GM15510 (cell line): ENCODE data around the gene TGM6.

Source experiments
- POLR2A ChIP-seq: IDR thresholded peaks from 3 replicates; pipeline ENCODE4 v1.6.1; 2011; ENCODE audit warnings: borderline replicate concordance; ENCODE audit not compliant: insufficient read length; ENCODE audit errors: extremely low read depth

TGM6 gene

DNA sequence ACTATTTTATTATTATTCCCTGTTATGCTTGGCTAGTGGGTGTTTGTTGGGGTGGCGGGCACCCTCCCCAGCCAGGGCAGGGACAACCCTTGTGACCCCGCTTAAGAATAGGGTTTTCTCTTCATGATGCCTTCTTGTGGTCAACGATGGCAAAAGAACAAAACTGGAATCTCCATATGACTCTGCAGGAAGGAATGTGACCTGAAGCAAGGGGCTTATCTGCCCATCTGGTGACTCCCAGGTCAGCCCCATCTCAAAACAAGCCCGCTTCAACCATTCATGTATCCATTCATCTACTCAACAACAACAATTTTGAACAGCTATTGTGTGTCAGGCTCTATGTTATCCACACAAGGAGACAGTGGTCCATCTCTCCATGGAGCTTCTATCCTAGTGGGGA, 30.9 kb upstream of the TGM6 start:
- no peak for TF ChIP-seq POLR2A

- TF ChIP-seq POLR2A: no peak
Observed at GRCh38 chr20:2350606-2351005, 30.1 kb upstream of the TGM6 start.

DNA sequence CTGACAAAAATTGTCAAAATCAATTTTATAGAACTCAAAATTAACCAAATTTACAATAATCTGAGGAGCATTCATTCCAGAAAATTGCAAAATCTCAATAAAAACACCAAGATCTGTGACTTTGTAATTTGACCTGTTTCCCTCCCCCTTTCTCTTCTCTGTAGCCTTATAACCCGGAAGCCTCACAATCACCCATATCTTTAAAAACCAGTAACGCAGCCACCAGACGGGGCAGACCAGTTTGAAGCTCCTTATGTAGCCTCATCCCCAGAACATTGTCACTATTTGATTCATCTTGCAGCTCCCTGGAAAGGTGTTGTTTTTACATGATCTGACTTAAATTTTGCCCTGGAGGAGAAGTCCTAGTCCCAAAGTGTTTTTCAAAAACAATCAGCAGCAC, 27.5 kb upstream of the TGM6 start:
- no peak for TF ChIP-seq POLR2A

GRCh38 chr20:2357114-2357513, 23.6 kb upstream of the TGM6 start:
- no peak for TF ChIP-seq POLR2A

- no peak for TF ChIP-seq POLR2A
Observed at GRCh38 chr20:2358006-2358405, 22.7 kb upstream of the TGM6 start.

DNA sequence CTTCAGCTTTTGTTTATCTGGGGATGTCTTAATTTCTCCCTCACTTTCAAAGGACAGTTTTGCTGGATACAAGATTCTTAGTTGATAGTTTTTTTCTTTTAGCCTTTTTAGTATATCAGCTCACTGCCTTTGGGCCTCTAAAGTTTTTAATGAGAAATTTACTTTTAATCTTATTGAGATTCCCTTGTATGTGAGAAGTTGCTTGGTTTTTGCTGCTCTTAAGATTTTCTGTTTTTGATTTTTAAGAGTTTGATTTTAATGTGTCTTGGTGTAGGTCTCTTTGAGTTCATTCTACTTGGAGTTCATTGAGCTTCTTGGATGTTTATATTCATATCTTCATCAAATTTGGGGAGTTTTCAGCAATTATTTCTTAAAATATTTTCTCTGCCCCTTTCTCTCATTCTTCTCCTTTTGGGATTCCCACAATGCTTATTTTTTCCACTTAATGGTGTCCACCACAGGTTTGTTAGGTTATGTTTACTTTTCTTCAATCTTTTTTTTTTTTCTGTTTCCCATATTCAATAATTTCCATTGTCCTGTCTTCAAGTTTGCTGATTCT, 19.6 kb upstream of the TGM6 start:
- TF ChIP-seq POLR2A: no peak

DNA sequence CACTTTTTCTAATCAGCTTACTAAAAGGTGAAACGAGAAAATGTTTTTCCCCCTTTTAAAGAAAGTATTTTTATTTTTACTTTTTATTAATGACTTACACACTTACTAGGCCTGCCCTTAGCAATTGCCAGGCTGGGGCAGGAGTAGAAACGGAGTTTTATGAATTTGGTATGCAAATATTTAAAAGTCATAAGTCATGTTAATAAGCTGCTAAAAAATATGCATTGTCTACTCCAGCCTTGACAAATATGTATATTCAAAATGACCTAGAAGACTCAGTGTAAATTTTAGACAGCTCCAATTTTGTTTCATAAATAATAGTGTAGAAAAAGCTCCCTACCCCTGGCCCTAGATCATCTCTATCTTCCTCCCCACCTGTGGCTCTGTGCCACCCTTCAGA, 17.5 kb upstream of the TGM6 start:
- no peak for TF ChIP-seq POLR2A

- TF ChIP-seq POLR2A: no peak
Observed at GRCh38 chr20:2363587-2363986, 17.1 kb upstream of the TGM6 start.

- no peak for TF ChIP-seq POLR2A
Observed at GRCh38 chr20:2364044-2364443, 16.7 kb upstream of the TGM6 start.

- TF ChIP-seq POLR2A: no peak
Observed at GRCh38 chr20:2365091-2365490, 15.6 kb upstream of the TGM6 start.

- TF ChIP-seq POLR2A: no peak
Observed at GRCh38 chr20:2365666-2366065, 15.0 kb upstream of the TGM6 start.

DNA sequence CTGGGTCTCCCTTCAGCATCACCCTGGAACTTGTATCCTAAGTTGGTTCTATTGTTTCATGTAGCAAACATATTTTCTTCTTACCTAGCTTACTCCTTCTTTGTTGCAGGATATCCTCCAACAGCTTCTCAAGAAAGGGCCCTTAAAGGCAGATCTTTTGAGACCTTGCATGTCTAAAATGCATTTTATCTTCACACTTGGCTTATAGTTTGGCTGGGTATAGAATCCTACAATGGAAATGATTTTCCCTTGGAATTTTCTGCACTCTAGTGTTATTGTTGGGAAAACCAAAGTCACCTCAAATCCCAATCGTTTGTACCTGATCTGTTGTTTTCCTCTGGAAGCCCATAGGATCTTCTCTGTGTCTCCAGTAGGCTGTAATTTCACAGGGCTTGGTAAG, 12.1 kb upstream of the TGM6 start:
- TF ChIP-seq POLR2A: no peak

- TF ChIP-seq POLR2A: no peak
Observed at GRCh38 chr20:2373098-2373497, 7.6 kb upstream of the TGM6 start.

- TF ChIP-seq POLR2A: no peak
Observed at GRCh38 chr20:2374346-2375125, 6.2 kb upstream of the TGM6 start.

DNA sequence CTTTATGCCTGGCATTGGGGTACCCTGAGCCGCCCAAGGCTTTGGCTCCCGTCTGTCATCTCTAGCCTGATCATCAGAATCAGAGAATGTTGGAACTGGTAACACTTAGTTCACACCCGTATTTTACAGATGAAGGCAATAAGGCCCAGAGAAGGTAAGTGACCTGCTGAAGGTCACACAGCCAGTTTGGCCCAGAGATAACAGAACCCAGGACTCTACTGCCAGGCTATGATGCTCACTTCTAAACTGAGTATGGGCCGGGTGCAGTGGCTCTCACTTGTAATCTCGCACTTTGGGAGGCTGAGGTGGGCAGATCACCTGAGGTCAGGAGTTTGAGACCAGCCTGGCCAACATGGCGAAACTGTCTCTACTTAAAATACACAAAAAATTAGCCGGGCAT, 1.8 kb upstream of the TGM6 start:
- TF ChIP-seq POLR2A: no peak

DNA sequence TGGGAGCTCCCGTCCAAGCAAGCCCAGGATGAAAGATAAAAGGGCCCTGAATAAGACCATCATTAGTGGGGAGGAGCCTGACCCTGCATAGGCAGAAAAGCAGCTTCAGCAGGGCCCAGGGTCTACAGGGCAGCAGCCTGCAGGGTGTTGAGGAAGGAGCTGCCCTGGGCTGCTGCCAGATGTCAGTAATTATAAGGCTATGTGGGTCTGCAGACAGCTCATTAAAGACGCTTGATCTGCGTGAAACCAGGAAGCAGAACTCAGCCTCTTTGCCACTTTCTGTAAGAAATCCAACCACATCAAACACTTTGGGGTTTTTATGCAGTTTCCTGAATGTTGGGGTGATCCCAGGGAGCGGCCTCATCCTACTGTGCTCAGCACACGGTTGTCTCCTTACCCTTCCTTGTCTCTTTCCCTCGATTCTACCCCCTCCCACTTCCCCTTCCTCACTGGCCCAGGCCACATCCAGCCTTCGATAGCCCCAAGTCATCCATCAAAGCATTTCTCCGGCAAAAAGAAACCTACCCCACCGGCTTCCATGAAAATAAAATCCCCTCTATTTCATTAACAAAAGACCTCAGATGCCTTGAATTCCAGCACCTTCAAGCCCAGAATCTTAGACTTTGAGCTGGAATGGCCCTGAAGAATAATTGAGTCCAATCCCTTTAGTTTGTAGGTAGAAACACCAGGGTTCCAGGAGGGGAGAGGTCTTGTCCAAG, 1.0 kb upstream of the TGM6 start:
- no peak for TF ChIP-seq POLR2A
